Stomach (tissue), 19 donors: ENCODE results near the gene TXN2. TPM values are rescaled to one million over a fixed set of nuclear protein-coding genes. Genes with fewer than 3 reads are reported as not detected.

Experiments
- DNase-seq, 2 donors: peaks; one replicate each; pipeline versions ENCODE4 v3.0.0 to v3.0.0-alpha.2; 2013 to 2019
- H3K27ac ChIP-seq, 5 donors: fragments of 200-600 bp in 4 of 5; sonication (generic) in 4 of 5; one replicate each; pipeline ENCODE4 v1.5.1; 2013 to 2019; ENCODE audit warnings: mild to moderate bottlenecking in 1 of 5, moderate library complexity in 1 of 5
- H3K27me3 ChIP-seq, 3 donors: fragments of 200-600 bp; sonication (generic); one replicate each; pipeline ENCODE4 v1.5.1; 2017 to 2019; ENCODE audit warnings: mixed run types in 1 of 3
- H3K36me3 ChIP-seq, 4 donors: fragments of 200-600 bp; sonication (generic); 1 replicate in 3 of 4; 2 replicates in 1 of 4; pipeline ENCODE4 v1.5.1; 2016 to 2019
- H3K4me1 ChIP-seq, 4 donors: fragments of 200-600 bp; sonication (generic); one replicate each; pipeline ENCODE4 v1.5.1; 2016 to 2019
- H3K4me3 ChIP-seq, 4 donors: fragments of 200-600 bp; sonication (generic) in 3 of 4; one replicate each; pipeline ENCODE4 v1.5.1; 2016 to 2019; ENCODE audit warnings: mild to moderate bottlenecking in 1 of 4
- H3K9me3 ChIP-seq, 4 donors: fragments of 200-600 bp; sonication (generic); one replicate each; pipeline ENCODE4 v1.5.1; 2016 to 2019
- CTCF ChIP-seq, 7 experiments: fragments of 450-650 bp in 4 of 7; fragments of 200-600 bp in 3 of 7; sonication (generic) in 3 of 7; IDR thresholded peaks; one replicate each; pipeline ENCODE4 v1.5.1; 2016 to 2019; ENCODE audit warnings: antibody characterized with exemption in 7 of 7, control low read depth in 2 of 7, mild to moderate bottlenecking in 1 of 7
- EP300 ChIP-seq: sonication (generic); formaldehyde crosslinking; IDR thresholded peaks from one replicate; pipeline ENCODE4 v1.6.1; 2017; ENCODE audit warnings: antibody characterized with exemption
- POLR2A ChIP-seq, 4 donors: fragments of 450-650 bp; IDR thresholded peaks; one replicate each; pipeline ENCODE4 v1.6.1; 2016; ENCODE audit warnings: antibody characterized with exemption in 4 of 4, control low read depth in 2 of 4, mild to moderate bottlenecking in 1 of 4, moderate library complexity in 1 of 4
- POLR2AphosphoS5 ChIP-seq, 3 donors: sonication (generic); formaldehyde crosslinking; IDR thresholded peaks; one replicate each; pipeline ENCODE4 v1.6.1; 2016; ENCODE audit warnings: antibody characterized with exemption in 3 of 3
- WGBS, 5 donors: extraction: QIAGEN DNeasy Blood & Tissue Kit in 3 of 5; methylation state at CpG; one replicate each; pipeline versions ENCODE4 v1.1.5 to v1.1.7; 2013 to 2018; 5-methylcytosine and 5-hydroxymethylcytosine counted together
- intact Hi-C: fragments of 100-400 bp; cut with DNase I; formaldehyde crosslinking; loops from one replicate; pipeline ENCODE4 v1.15.1; 2023; ENCODE audit warnings: low total_unique reads
- long read RNA-seq, 10 donors: transcript quantifications; one replicate each; lab custom pipeline, GENCODE V29; 2026
- polyA plus RNA-seq, 3 donors: library from polyadenylated mRNA; stranded (reverse); fragments of 200-250 nt; gene quantifications; one replicate each; pipeline ENCODE4 v1.2.3, GENCODE V29; 2013
- total RNA-seq, 5 donors: library from RNA; depleted of rRNA; stranded (reverse); fragments of >200 nt; gene quantifications; one replicate each; pipeline versions ENCODE4 v1.1.0 to v1.2.3, GENCODE V29; 2014 to 2016
- donor health status: healthy with polysubstance abuse.
- donor health status: Bipolar disorder and iron deficiency.
- donor health status: healthy.

TXN2 gene, protein sequence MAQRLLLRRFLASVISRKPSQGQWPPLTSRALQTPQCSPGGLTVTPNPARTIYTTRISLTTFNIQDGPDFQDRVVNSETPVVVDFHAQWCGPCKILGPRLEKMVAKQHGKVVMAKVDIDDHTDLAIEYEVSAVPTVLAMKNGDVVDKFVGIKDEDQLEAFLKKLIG
- 100 to 1,000 TPM in 1 of 5 donors, 10 to 100 TPM in 3, 1 to 10 TPM in 1; 7.0 to 279 (median 43.7) TPM for total RNA-seq
- 100 to 1,000 TPM in 2 of 3 donors, 10 to 100 TPM in 1; 86.8 to 144 (median 124) TPM for polyA plus RNA-seq
- long read RNA-seq, donor 1, transcript TXN2-201 (4 exons, 1,736 nt) = major isoform, 23 of 34 reads
- long read RNA-seq, donor 1, partial matches to known transcripts = 9 of 34 reads
- long read RNA-seq, donor 1, other reads (novel, unspliced or antisense) = 0 of 34 reads
- long read RNA-seq, donor 2, transcript TXN2-201 (4 exons, 1,736 nt) = major isoform, 25 of 33 reads
- long read RNA-seq, donor 2, partial matches to known transcripts = 7 of 33 reads
- long read RNA-seq, donor 2, other reads (novel, unspliced or antisense) = 0 of 33 reads
- long read RNA-seq, donor 3, transcript TXN2-201 (4 exons, 1,736 nt) = major isoform, 29 of 42 reads
- long read RNA-seq, donor 3, partial matches to known transcripts = 12 of 42 reads
- long read RNA-seq, donor 3, other reads (novel, unspliced or antisense) = 0 of 42 reads
- long read RNA-seq, donor 4, partial matches to known transcripts = 0 of 4 reads
- long read RNA-seq, donor 4, other reads (novel, unspliced or antisense) = 0 of 4 reads
- long read RNA-seq, donor 5, transcript TXN2-201 (4 exons, 1,736 nt) = major isoform, 45 of 62 reads
- long read RNA-seq, donor 5, partial matches to known transcripts = 13 of 62 reads
- long read RNA-seq, donor 5, other reads (novel, unspliced or antisense) = 0 of 62 reads
- long read RNA-seq, donor 6, transcript TXN2-201 (4 exons, 1,736 nt) = major isoform, 85 of 115 reads
- long read RNA-seq, donor 6, partial matches to known transcripts = 27 of 115 reads
- long read RNA-seq, donor 6, other reads (novel, unspliced or antisense) = 0 of 115 reads
- long read RNA-seq, donor 7, transcript TXN2-201 (4 exons, 1,736 nt) = major isoform, 40 of 60 reads
- long read RNA-seq, donor 7, partial matches to known transcripts = 16 of 60 reads
- long read RNA-seq, donor 7, other reads (novel, unspliced or antisense) = 0 of 60 reads
- long read RNA-seq, donor 8, transcript TXN2-201 (4 exons, 1,736 nt) = major isoform, 32 of 46 reads
- long read RNA-seq, donor 8, partial matches to known transcripts = 11 of 46 reads
- long read RNA-seq, donor 8, other reads (novel, unspliced or antisense) = 0 of 46 reads
- long read RNA-seq, donor 9, transcript TXN2-201 (4 exons, 1,736 nt) = major isoform, 27 of 36 reads
- long read RNA-seq, donor 9, partial matches to known transcripts = 7 of 36 reads
- long read RNA-seq, donor 9, other reads (novel, unspliced or antisense) = 0 of 36 reads
- long read RNA-seq, donor 10, transcript TXN2-201 (4 exons, 1,736 nt) = major isoform, 14 of 20 reads
- long read RNA-seq, donor 10, partial matches to known transcripts = 5 of 20 reads
- long read RNA-seq, donor 10, other reads (novel, unspliced or antisense) = 0 of 20 reads

- peaks cover 18 to 42% (median 27%) of the 10 kb centered on the region in 4 donors for H3K4me1 ChIP-seq
- WGBS, 5 donors = 0 to 1% (median 0%) methylated on average over 47 to 62 of the region's 62 CpGs
- peak within 1 kb of the TSS; percentile 65 to 72 (median 68) for H3K4me3 ChIP-seq
- H3K27me3 ChIP-seq = no peaks in the 10 kb centered on the region
- H3K9me3 ChIP-seq = no peaks in the 10 kb centered on the region
- DNase-seq = peak; percentile 98 to 99
- no peak for TF ChIP-seq CTCF (IDR thresholded peaks at IDR 0.05)
- peak in 2 of 4 donors; percentile 55 to 80 for TF ChIP-seq POLR2A (IDR thresholded peaks at IDR 0.05)
- peak; percentile 86 to 96 (median 93) for TF ChIP-seq POLR2AphosphoS5 (IDR thresholded peaks at IDR 0.05)
- no peak for TF ChIP-seq EP300
- intact Hi-C loops = no loop called here
- H3K27ac ChIP-seq = peak within 1 kb of the TSS; percentile 95 to 99 (median 99)
- H3K36me3 ChIP-seq = peaks cover 31 to 39% (median 37%) of the 10 kb centered on the region in 4 donors
Observed at GRCh38 chr22:36481393-36482168, at the start of gene TXN2. Gene TXN2, minus strand, starts transcription at chr22:36481640. Its CDS starts 803 bp downstream, at chr22:36480837.

DNA sequence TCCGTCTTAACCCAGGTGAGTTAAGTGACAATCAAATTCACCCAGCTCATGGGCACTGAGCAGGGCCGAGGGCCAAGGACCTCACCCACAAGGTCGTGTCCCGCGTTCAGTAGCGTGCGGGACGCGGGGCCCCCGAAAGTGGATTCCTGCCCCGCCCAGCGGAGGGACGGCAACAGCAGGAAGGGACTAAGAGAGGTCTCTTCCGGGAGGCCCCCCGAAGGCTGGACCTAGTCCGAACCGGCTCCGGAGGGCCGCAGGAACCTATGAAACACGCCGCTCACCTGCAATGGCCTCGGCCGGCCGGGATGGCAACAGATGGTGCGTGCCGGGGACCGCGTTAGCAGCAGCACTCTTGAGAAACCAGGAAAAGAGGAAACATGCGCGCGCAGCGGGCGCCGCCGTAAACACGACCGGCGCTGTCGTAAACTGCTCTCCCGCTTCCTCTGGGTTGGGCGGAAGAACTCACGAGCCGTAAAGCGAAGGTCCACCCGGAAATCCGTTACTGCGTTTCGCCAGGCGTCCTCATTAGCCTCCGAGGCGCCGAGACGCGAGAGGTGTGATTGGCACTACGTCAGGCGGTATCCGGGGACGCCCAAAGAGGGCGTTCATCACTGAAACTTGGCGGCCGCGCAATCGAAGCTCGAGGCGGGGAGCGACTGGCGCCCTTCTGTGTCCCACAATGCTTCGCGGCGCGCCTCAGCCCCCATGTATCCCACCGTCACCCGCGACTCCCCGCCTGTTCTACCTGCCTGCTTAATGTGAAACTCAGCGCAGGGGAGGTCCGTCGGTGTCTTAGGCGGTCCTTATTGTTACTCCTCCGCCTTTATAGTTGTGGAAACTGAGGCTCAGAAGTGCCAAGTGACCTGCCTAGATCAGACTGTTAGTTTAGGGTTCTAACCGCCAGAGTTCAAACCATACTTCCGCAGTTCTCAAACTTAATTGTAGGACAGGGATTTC lies 47.6 kb upstream of the TXN2 start, which contains the start of gene EIF3D:
TSS of gene EIF3D (minus strand) at position 372 of the 957 bp plus-strand sequence. CDS start 3,045 bp downstream, outside the sequence.
- TF ChIP-seq EP300 = no peak
- TF ChIP-seq CTCF (IDR thresholded peaks at IDR 0.05) = no peak
- peak; percentile 88 to 97 (median 92) for TF ChIP-seq POLR2AphosphoS5 (IDR thresholded peaks at IDR 0.05)
- TF ChIP-seq POLR2A (IDR thresholded peaks at IDR 0.05) = peak in 2 of 4 donors; percentile 18 to 68
- DNase-seq = peak; percentile 99 to 100
- H3K4me3 ChIP-seq = peak within 1 kb of the TSS; percentile 72 to 85 (median 84)
- H3K27me3 ChIP-seq = no peaks in the 10 kb centered on the region
- H3K27ac ChIP-seq = peak within 1 kb of the TSS; percentile 87 to 97 (median 95)
- WGBS, 5 donors = 0 to 1% (median 0%) methylated on average over 70 to 82 of the region's 82 CpGs
- H3K4me1 ChIP-seq = peaks cover 8 to 33% (median 23%) of the 10 kb centered on the region in 4 donors
- H3K36me3 ChIP-seq = peaks cover 26 to 36% (median 35%) of the 10 kb centered on the region in 4 donors
- H3K9me3 ChIP-seq = no peaks in the 10 kb centered on the region
- intact Hi-C loops = no loop called here

- intact Hi-C loops = no loop called here
- peak overlapping the region; percentile 85 to 97 (median 95) for H3K27ac ChIP-seq
- peaks cover 8 to 33% (median 23%) of the 10 kb centered on the region in 4 donors for H3K4me1 ChIP-seq
- TF ChIP-seq EP300 (no peak), CTCF (IDR thresholded peaks at IDR 0.05) (no peak), POLR2A (IDR thresholded peaks at IDR 0.05) (no peak), POLR2AphosphoS5 (IDR thresholded peaks at IDR 0.05) (no peak)
- H3K27me3 ChIP-seq = no peaks in the 10 kb centered on the region
- DNase-seq = peak in 1 of 2 donors; percentile 53
- no peaks in the 10 kb centered on the region for H3K9me3 ChIP-seq
- H3K36me3 ChIP-seq = peaks cover 33 to 43% (median 43%) of the 10 kb centered on the region in 4 donors
- WGBS, 5 donors = 0 to 7% (median 5%) methylated on average over 8 of the region's 8 CpGs
- H3K4me3 ChIP-seq = peak overlapping the region; percentile 72 to 85 (median 84)
Observed at GRCh38 chr22:36528341-36528740, 46.9 kb upstream of the TXN2 start.
